K562 treated with DMSO at 1 percent for 4 hours (cell line): Measurements from ENCODE around the gene NAT9. TPM values are rescaled to one million over a fixed set of nuclear protein-coding genes. Genes with fewer than 3 reads are reported as not detected.

ENCODE experiments used
- total RNA-seq: library from RNA; unstranded; fragments of 300-600 nt; gene quantifications from 2 replicates; pipeline ENCODE4 v1.2.3, GENCODE V29; 2022; ENCODE audit not compliant: insufficient read depth

Gene NAT9
- 22.0 and 26.5 TPM in 2 replicates for total RNA-seq

DNA sequence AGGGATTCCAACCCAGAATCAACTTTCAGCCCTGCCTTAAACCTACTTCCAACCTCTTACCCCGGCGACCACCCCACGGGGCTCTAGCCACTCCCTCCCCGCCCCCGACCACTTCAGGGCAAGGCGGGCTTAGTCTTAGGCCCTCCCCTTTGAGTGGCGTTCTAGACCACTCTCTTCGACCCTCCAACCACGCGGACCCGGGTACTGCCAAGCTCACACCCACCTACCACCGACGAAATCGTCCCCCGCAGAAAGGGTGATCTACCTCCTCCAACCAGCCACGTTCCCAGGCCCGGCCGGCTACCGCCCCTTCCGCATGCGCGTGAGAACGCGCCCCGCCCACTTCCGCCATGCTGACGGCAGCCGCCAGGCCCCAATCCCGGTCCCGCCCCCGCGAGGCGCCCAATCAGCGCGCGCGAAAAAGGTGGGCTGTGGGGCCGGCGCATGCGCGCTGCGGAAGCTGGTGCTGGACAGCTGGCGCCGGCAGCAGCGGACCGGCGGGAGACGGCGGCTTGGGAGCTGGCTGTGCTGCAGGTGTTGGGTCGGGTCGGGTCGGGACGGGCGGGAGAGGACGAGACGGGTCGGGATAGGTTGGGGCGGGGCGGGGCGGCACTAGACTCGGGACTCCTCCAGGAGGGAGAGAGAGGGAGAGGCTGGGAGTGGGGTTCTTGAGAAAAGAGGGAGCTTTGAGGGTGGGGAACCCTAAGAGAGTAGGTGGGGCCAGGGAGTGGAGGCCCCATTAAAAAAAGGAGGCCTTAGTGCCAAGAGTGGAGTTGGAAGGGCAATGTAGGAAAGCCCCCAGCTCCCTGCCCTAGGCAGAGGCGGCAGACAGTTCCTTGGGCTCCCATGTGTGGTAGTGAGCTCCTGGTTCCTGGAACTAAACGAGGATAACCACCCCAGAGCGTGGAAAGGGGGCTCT, at the start of gene NAT9:
Gene NAT9 (minus strand): TSS at position 302 of the 919 bp plus-strand sequence. CDS start 647 bp downstream, outside the sequence.

DNA sequence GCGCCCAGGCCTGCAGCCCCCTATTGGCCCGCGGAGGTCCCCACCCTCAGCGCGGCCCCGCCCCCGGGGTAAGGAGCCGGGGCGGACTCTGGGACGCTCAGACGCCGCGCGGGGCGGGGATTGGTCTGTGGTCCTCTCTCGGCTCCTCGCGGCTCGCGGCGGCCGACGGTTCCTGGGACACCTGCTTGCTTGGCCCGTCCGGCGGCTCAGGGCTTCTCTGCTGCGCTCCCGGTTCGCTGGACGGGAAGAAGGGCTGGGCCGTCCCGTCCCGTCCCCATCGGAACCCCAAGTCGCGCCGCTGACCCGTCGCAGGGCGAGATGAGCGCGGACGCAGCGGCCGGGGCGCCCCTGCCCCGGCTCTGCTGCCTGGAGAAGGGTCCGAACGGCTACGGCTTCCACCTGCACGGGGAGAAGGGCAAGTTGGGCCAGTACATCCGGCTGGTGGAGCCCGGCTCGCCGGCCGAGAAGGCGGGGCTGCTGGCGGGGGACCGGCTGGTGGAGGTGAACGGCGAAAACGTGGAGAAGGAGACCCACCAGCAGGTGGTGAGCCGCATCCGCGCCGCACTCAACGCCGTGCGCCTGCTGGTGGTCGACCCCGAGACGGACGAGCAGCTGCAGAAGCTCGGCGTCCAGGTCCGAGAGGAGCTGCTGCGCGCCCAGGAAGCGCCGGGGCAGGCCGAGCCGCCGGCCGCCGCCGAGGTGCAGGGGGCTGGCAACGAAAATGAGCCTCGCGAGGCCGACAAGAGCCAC, 27.4 kb downstream of the NAT9 start, which contains the start of gene NHERF1:
Gene NHERF1 (plus strand): TSS at position 100 of the 750 bp plus-strand sequence. CDS start 219 bp downstream, at position 319.

DNA sequence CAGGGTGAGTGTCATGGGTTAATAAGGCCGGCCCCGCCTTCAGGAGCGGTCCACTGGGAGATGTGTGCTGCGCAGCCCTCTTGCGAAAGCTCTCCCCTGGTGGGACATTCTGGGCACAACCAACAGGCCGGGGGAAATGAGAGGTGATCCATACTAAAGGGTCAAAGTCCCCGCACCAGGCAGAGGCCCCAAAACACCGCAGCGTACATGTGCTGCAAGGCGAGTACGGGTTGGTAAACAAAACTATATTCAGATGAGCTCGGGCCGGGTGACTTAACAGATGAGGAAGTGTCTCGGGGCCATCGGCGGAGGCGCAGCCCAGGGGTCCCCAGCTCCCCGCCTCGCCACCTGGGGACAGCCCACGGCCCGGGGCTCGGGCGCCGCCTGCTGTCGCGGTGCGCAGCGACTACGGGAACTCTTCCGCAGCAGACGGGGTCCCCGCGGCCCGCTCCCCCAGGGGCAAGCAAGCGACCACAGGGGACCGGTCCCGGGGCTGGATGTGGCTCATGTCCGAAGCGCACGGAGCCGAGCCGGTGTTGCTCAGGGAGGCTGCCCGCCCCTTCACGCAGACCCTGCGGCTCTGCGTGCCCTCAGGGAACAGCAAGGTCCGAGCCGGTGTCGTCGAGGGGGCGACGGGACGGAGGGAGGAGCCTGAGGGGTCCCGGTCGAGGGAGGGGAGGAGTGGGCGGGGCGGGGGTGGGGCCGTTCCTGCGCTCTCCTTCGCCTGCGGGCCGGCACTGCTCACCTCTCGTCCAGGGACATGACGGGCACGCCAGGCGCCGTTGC, 39.4 kb downstream of the NAT9 start, which contains the start of gene RAB37:
Gene RAB37 (plus strand): TSS at position 744 of the 786 bp plus-strand sequence. CDS start 17 bp downstream, at position 761.

Other genes starting within 250 kb of the NAT9 start
- gene CD300LB, start 244.9 kb downstream of the NAT9 start, total RNA-seq, result not detected in 2 replicates
- not detected in 2 replicates for gene CD300C, start 230.2 kb downstream of the NAT9 start, total RNA-seq
- gene CD300H, start 208.8 kb downstream of the NAT9 start, total RNA-seq, result not detected in 2 replicates
- gene CD300LD, start 184.1 kb downstream of the NAT9 start, total RNA-seq, result not detected in 2 replicates
- gene CD300E, start 152.6 kb downstream of the NAT9 start, total RNA-seq, result not detected in 2 replicates
- gene CD300LF, start 63.4 kb downstream of the NAT9 start, total RNA-seq, result not detected in 2 replicates
- gene RAB37, start 39.1 kb downstream of the NAT9 start, total RNA-seq, result not detected in 2 replicates
- 72.2 and 83.0 TPM in 2 replicates for gene NHERF1, start 27.7 kb downstream of the NAT9 start, total RNA-seq
- 0.86 and 1.1 TPM in 2 replicates for gene GRIN2C, start 83.5 kb upstream of the NAT9 start, total RNA-seq
- gene FDXR, start 96.6 kb upstream of the NAT9 start, total RNA-seq, result 85.8 and 115 TPM in 2 replicates
- 0.62 TPM in 1 of 2 replicates, not detected in the other for gene FADS6, start 117.3 kb upstream of the NAT9 start, total RNA-seq
- gene USH1G, start 146.9 kb upstream of the NAT9 start, total RNA-seq, result 0.33 and 0.47 TPM in 2 replicates
- 0.40 TPM in 1 of 2 replicates, not detected in the other for gene OTOP2, start 147.9 kb upstream of the NAT9 start, total RNA-seq
- gene OTOP3, start 159.6 kb upstream of the NAT9 start, total RNA-seq, result not detected in 2 replicates
- gene HID1, start 196.4 kb upstream of the NAT9 start, total RNA-seq, result 3.9 and 9.1 TPM in 2 replicates
- 13.3 and 19.2 TPM in 2 replicates for gene CDR2L, start 211.3 kb upstream of the NAT9 start, total RNA-seq
- 54.4 and 62.3 TPM in 2 replicates for gene MRPL58, start 236.3 kb upstream of the NAT9 start, total RNA-seq